ENCODE data around the gene LCE3B. TPM values are rescaled to one million over a fixed set of nuclear protein-coding genes. Genes with fewer than 3 reads are reported as not detected.

LCE3B gene
- total and polyA plus RNA-seq, 7 donors: not detected

DNA sequence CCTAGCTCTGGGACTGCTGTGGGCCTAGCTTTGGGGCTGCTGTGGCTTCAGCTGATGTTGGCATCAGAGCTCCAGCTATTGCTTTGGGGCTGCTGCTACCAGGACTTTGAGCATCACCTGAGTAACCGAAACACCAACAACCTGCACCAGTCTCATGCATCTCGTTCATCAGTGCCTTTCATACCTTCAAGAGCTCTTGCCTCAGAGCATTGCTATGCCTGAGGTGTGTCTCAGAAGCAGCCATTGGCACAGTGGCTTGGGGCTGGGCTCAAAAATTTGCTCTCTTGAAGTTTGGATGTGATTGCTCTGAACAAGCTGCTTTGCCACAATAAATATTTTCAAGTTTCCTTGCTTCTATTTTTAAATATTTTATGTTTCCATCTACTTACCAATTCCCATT, 42.8 kb downstream of the LCE3B start:
- no peak overlapping the region for H3K27ac ChIP-seq
- no peaks in the 10 kb centered on the region for H3K9me3 ChIP-seq
- 62 to 77% (median 66%) methylated on average over 2 of the region's 2 CpGs for WGBS, 3 donors
- intact Hi-C loops (cut with DNase I): no loop called here
- H3K36me3 ChIP-seq (ENCODE audit: insufficient read depth in 1 of 2, low read depth in 1 of 2): no peaks in the 10 kb centered on the region
- no peaks in the 10 kb centered on the region for H3K4me1 ChIP-seq
- TF ChIP-seq, protein P1, sequence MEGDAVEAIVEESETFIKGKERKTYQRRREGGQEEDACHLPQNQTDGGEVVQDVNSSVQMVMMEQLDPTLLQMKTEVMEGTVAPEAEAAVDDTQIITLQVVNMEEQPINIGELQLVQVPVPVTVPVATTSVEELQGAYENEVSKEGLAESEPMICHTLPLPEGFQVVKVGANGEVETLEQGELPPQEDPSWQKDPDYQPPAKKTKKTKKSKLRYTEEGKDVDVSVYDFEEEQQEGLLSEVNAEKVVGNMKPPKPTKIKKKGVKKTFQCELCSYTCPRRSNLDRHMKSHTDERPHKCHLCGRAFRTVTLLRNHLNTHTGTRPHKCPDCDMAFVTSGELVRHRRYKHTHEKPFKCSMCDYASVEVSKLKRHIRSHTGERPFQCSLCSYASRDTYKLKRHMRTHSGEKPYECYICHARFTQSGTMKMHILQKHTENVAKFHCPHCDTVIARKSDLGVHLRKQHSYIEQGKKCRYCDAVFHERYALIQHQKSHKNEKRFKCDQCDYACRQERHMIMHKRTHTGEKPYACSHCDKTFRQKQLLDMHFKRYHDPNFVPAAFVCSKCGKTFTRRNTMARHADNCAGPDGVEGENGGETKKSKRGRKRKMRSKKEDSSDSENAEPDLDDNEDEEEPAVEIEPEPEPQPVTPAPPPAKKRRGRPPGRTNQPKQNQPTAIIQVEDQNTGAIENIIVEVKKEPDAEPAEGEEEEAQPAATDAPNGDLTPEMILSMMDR (IDR thresholded peaks at IDR 0.05): no peak
- DNase-seq: no peak
- H3K27me3 ChIP-seq (ENCODE audit: insufficient read depth in 3 of 3, low read length in 2 of 3): peaks cover 0 to 3% (median 0%) of the 10 kb centered on the region in 3 donors
- no peak overlapping the region for H3K4me3 ChIP-seq
- no peak for ATAC-seq

DNA sequence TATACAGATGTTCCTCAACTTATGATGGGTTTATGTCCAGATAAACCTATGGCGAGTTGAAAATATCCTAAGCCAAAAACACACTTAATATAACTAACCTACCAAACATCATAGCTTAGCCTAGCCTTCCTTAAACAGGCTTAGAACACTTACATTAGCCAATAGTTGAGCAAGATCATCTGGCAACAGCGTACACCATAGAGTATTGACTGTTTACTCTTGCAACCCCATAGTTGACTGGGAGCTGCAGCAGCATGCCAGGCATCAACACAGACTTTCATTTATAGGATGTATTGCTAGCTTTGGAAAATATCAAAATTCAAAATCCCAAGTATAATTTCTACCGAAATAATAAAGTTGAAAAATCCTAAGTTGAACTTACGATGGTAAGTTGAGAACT, 44.1 kb downstream of the LCE3B start:
- no peaks in the 10 kb centered on the region for H3K27me3 ChIP-seq (ENCODE audit: insufficient read depth in 3 of 3, low read length in 2 of 3)
- intact Hi-C loops (cut with DNase I): no loop called here
- H3K4me3 ChIP-seq: no peak overlapping the region
- no peaks in the 10 kb centered on the region for H3K9me3 ChIP-seq
- TF ChIP-seq, protein P1 (IDR thresholded peaks at IDR 0.05): no peak
- H3K36me3 ChIP-seq (ENCODE audit: insufficient read depth in 1 of 2, low read depth in 1 of 2): no peaks in the 10 kb centered on the region
- 85 to 92% (median 91%) methylated on average over 4 of the region's 4 CpGs for WGBS, 3 donors
- DNase-seq: no peak
- ATAC-seq: no peak
- H3K27ac ChIP-seq: no peak overlapping the region
- H3K4me1 ChIP-seq: no peaks in the 10 kb centered on the region

DNA sequence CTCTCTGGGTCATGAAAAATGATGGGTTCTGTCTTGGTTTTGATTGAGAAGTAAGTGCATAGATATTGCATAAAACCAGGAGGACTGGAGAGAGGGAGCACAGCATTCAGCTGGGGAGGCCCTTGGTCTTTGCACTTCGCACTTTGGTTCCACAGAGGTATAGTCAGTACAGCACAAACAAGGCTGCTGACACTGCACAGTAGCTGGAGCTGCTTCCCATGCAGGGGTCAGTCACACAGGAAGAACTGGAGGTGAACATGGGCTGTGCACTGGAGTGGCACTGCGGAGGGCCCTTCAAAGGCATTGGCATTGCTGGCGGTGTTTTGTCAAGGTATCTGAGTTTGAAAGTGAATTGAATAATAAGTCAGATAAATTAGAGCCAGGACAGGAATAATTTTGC, 45.0 kb downstream of the LCE3B start:
- Histone ChIP-seq H3K4me3 (no peak overlapping the region), H3K27ac (no peak overlapping the region), H3K36me3 (ENCODE audit: insufficient read depth in 1 of 2, low read depth in 1 of 2) (no peaks in the 10 kb centered on the region), H3K27me3 (ENCODE audit: insufficient read depth in 3 of 3, low read length in 2 of 3) (no peaks in the 10 kb centered on the region), H3K9me3 (no peaks in the 10 kb centered on the region), H3K4me1 (no peaks in the 10 kb centered on the region)
- TF ChIP-seq, protein P1 (IDR thresholded peaks at IDR 0.05): no peak
- DNase-seq: no peak
- 88 to 97% (median 95%) methylated on average over 3 of the region's 3 CpGs for whole genome bisulfite sequencing, 3 donors
- intact Hi-C loops (cut with DNase I): no loop called here
- ATAC-seq: no peak

DNA sequence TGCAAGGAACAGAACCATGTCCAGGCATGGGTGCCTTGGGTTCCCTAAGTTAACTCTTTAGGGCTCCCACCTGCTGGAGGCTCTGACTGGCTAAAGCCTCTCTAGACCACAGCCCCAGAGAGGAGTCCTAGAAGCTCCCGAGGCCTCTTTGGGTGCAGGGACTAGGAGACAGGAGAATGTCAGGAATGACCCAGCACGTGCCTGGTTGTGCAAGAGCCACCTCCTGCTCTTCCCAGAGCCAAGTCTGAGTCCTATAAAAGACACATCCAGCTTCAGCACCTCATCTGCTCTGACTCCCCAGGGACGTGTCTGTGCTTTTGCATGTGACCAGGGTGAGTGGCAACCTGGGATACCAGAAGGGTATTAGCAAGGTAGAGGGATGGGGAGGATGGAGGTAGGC, 49.5 kb downstream of the LCE3B start, which contains the start of gene LCE2D:
Gene LCE2D (plus strand): TSS at position 283 of the 400 bp plus-strand sequence. CDS start 726 bp downstream, outside the sequence.
- no peaks in the 10 kb centered on the region for H3K9me3 ChIP-seq
- H3K4me3 ChIP-seq: no peak within 1 kb of the TSS
- TF ChIP-seq, protein P1 (IDR thresholded peaks at IDR 0.05): no peak
- H3K4me1 ChIP-seq: no peaks in the 10 kb centered on the region
- ATAC-seq (no peak), DNase-seq (no peak)
- no peaks in the 10 kb centered on the region for H3K36me3 ChIP-seq (ENCODE audit: insufficient read depth in 1 of 2, low read depth in 1 of 2)
- no peaks in the 10 kb centered on the region for H3K27me3 ChIP-seq (ENCODE audit: insufficient read depth in 3 of 3, low read length in 2 of 3)
- WGBS, 3 donors: 56 to 75% (median 63%) methylated on average over 3 of the region's 3 CpGs
- no peak within 1 kb of the TSS for H3K27ac ChIP-seq
- intact Hi-C loops (cut with DNase I): no loop called here

Other genes with a start within 250 kb of the LCE3B start
- gene CRNN, start 199.5 kb upstream of the LCE3B start, total RNA-seq: not detected
- gene CRNN, start 199.5 kb upstream of the LCE3B start, polyA plus RNA-seq: under 1 TPM in 2 of 3 donors, not detected in 1; 0.28 to 0.30 TPM
- not detected for gene LCE5A, start 103.0 kb upstream of the LCE3B start, total RNA-seq
- gene LCE5A, start 103.0 kb upstream of the LCE3B start, polyA plus RNA-seq: not detected
- not detected for gene CRCT1, start 99.3 kb upstream of the LCE3B start, total RNA-seq
- gene CRCT1, start 99.3 kb upstream of the LCE3B start, polyA plus RNA-seq: not detected
- not detected for gene LCE3E, start 47.0 kb upstream of the LCE3B start, total RNA-seq
- not detected for gene LCE3E, start 47.0 kb upstream of the LCE3B start, polyA plus RNA-seq
- not detected for gene LCE3D, start 33.3 kb upstream of the LCE3B start, total RNA-seq
- not detected for gene LCE3D, start 33.3 kb upstream of the LCE3B start, polyA plus RNA-seq
- gene LCE3C, start 13.6 kb upstream of the LCE3B start, total RNA-seq: not detected
- gene LCE3C, start 13.6 kb upstream of the LCE3B start, polyA plus RNA-seq: not detected
- gene LCE3A, start 9.3 kb downstream of the LCE3B start, total RNA-seq: not detected
- gene LCE3A, start 9.3 kb downstream of the LCE3B start, polyA plus RNA-seq: not detected
- not detected for gene LCE2D, start 49.6 kb downstream of the LCE3B start, total RNA-seq
- not detected for gene LCE2D, start 49.6 kb downstream of the LCE3B start, polyA plus RNA-seq
- not detected for gene LCE2C, start 61.5 kb downstream of the LCE3B start, total RNA-seq
- gene LCE2C, start 61.5 kb downstream of the LCE3B start, polyA plus RNA-seq: not detected
- gene LCE2B, start 72.3 kb downstream of the LCE3B start, total RNA-seq: not detected
- gene LCE2B, start 72.3 kb downstream of the LCE3B start, polyA plus RNA-seq: not detected
- not detected for gene LCE2A, start 84.5 kb downstream of the LCE3B start, total RNA-seq
- gene LCE2A, start 84.5 kb downstream of the LCE3B start, polyA plus RNA-seq: not detected
- gene LCE4A, start 94.3 kb downstream of the LCE3B start, total RNA-seq: not detected
- not detected for gene LCE4A, start 94.3 kb downstream of the LCE3B start, polyA plus RNA-seq
- under 1 TPM in 1 of 4 donors, not detected in 3; 0.17 TPM for gene KPRP, start 144.2 kb downstream of the LCE3B start, total RNA-seq
- not detected for gene KPRP, start 144.2 kb downstream of the LCE3B start, polyA plus RNA-seq
- not detected for gene LCE1F, start 161.3 kb downstream of the LCE3B start, total RNA-seq
- not detected for gene LCE1F, start 161.3 kb downstream of the LCE3B start, polyA plus RNA-seq
- gene LCE1E, start 172.4 kb downstream of the LCE3B start, total RNA-seq: not detected
- gene LCE1E, start 172.4 kb downstream of the LCE3B start, polyA plus RNA-seq: not detected
- not detected for gene LCE1D, start 182.9 kb downstream of the LCE3B start, total RNA-seq
- not detected for gene LCE1D, start 182.9 kb downstream of the LCE3B start, polyA plus RNA-seq
- not detected for gene LCE1C, start 192.8 kb downstream of the LCE3B start, total RNA-seq
- not detected for gene LCE1C, start 192.8 kb downstream of the LCE3B start, polyA plus RNA-seq
- not detected for gene LCE1B, start 198.2 kb downstream of the LCE3B start, total RNA-seq
- not detected for gene LCE1B, start 198.2 kb downstream of the LCE3B start, polyA plus RNA-seq
- gene LCE1A, start 213.7 kb downstream of the LCE3B start, total RNA-seq: not detected
- gene LCE1A, start 213.7 kb downstream of the LCE3B start, polyA plus RNA-seq: not detected
- not detected for gene LCE6A, start 229.0 kb downstream of the LCE3B start, total RNA-seq
- gene LCE6A, start 229.0 kb downstream of the LCE3B start, polyA plus RNA-seq: not detected
- not detected for gene LCE7A, start 246.2 kb downstream of the LCE3B start, total RNA-seq
- gene LCE7A, start 246.2 kb downstream of the LCE3B start, polyA plus RNA-seq: not detected